Measurements from ENCODE around the gene PI4KB. TPM values are rescaled to one million over a fixed set of nuclear protein-coding genes. Genes with fewer than 3 reads are reported as not detected.

PI4KB gene
- total RNA-seq, 6 experiments from 2014 or later: 20.0 to 24.7 (median 22.7) TPM

DNA sequence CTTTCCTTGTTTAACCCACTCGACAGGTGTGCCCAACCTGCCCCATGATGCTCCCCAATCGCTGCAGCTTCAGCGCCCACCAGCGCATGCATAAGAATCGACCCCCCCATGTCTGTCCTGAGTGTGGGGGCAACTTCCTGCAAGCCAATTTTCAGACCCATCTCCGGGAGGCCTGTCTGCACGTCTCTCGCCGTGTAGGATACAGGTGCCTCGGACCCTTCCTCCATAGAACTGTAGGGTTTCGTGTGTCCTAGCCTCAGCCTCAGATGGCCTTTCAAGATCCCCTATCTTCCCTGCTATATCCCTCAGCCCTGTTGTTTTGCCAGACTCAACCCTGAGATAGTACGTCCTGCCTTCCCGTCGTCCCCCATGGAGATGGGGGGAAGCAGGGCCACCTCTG, 38.7 kb downstream of the PI4KB start:
- TF ChIP-seq, protein P1, sequence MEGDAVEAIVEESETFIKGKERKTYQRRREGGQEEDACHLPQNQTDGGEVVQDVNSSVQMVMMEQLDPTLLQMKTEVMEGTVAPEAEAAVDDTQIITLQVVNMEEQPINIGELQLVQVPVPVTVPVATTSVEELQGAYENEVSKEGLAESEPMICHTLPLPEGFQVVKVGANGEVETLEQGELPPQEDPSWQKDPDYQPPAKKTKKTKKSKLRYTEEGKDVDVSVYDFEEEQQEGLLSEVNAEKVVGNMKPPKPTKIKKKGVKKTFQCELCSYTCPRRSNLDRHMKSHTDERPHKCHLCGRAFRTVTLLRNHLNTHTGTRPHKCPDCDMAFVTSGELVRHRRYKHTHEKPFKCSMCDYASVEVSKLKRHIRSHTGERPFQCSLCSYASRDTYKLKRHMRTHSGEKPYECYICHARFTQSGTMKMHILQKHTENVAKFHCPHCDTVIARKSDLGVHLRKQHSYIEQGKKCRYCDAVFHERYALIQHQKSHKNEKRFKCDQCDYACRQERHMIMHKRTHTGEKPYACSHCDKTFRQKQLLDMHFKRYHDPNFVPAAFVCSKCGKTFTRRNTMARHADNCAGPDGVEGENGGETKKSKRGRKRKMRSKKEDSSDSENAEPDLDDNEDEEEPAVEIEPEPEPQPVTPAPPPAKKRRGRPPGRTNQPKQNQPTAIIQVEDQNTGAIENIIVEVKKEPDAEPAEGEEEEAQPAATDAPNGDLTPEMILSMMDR (IDR thresholded peaks at IDR 0.05): no peak
- no peak for TF ChIP-seq POLR2A (IDR thresholded peaks at IDR 0.05)
- intact Hi-C loops (cut with DNase I): no loop called here
- Histone ChIP-seq H3K27me3 (no peaks in the 10 kb centered on the region), H3K9me3 (no peaks in the 10 kb centered on the region), H3K4me1 (peaks cover 0 to 2% (median 0%) of the 10 kb centered on the region in 4 donors), H3K36me3 (peaks cover 0 to 57% (median 20%) of the 10 kb centered on the region in 4 donors), H3K4me3 (no peak overlapping the region), H3K27ac (no peak overlapping the region)
- ATAC-seq (no peak), DNase-seq (no peak)
- 82% methylated on average over 5 of the region's 14 CpGs for WGBS (ENCODE audit: insufficient coverage, low coverage, low lambda C conversion rate, missing lambda C conversion rate)

DNA sequence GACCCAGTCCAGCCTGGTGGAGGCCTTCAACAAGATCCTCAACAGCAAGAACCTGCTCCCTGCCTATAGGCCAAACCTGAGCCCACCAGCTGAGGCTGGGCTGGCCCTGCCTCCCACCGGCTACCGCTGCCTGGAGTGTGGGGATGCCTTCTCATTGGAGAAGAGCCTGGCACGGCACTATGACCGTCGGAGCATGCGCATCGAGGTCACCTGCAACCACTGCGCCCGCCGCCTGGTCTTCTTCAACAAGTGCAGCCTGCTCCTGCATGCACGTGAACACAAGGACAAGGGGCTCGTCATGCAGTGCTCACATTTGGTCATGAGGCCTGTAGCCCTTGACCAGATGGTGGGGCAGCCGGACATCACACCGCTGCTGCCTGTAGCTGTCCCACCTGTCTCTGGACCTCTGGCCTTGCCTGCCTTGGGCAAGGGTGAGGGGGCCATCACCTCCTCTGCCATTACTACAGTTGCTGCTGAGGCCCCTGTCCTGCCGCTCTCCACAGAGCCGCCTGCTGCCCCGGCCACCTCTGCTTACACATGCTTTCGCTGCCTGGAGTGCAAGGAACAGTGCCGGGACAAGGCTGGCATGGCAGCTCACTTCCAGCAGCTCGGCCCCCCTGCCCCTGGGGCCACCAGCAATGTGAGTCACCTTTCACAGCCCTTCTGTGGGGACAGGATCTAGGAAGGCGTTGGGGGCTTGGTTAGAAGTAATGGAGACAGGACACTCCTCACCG, 39.3 kb downstream of the PI4KB start:
- H3K36me3 ChIP-seq: peaks cover 0 to 51% (median 19%) of the 10 kb centered on the region in 4 donors
- H3K27ac ChIP-seq: no peak overlapping the region
- 88% methylated on average over 5 of the region's 22 CpGs for WGBS (ENCODE audit: insufficient coverage, low coverage, low lambda C conversion rate, missing lambda C conversion rate)
- no peak overlapping the region for H3K4me3 ChIP-seq
- no peak for DNase-seq
- no peak for ATAC-seq
- no peaks in the 10 kb centered on the region for H3K27me3 ChIP-seq
- TF ChIP-seq, protein P1 (IDR thresholded peaks at IDR 0.05): no peak
- no peak for TF ChIP-seq POLR2A (IDR thresholded peaks at IDR 0.05)
- peaks cover 0 to 7% (median 0%) of the 10 kb centered on the region in 4 donors for H3K4me1 ChIP-seq
- no peaks in the 10 kb centered on the region for H3K9me3 ChIP-seq
- intact Hi-C loops (cut with DNase I): no loop called here

DNA sequence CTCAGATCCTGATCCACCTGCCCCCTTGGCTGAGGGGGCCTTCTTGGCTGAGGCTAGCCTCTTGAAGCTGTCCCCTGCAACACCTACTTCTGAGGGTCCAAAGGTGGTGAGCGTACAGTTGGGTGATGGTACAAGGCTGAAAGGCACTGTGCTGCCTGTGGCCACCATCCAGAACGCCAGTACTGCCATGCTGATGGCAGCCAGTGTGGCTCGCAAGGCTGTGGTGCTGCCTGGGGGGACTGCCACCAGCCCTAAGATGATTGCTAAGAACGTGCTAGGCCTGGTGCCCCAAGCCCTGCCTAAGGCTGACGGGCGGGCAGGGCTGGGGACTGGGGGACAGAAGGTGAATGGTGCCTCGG, 39.9 kb downstream of the PI4KB start:
- H3K36me3 ChIP-seq: peaks cover 0 to 45% (median 17%) of the 10 kb centered on the region in 4 donors
- no peak overlapping the region for H3K27ac ChIP-seq
- H3K9me3 ChIP-seq: no peaks in the 10 kb centered on the region
- no CpG with 5 or more reads among the region's 7 CpGs for WGBS (ENCODE audit: insufficient coverage, low coverage, low lambda C conversion rate, missing lambda C conversion rate)
- intact Hi-C loops (cut with DNase I): no loop called here
- ATAC-seq (no peak), DNase-seq (no peak)
- no peak for TF ChIP-seq POLR2A (IDR thresholded peaks at IDR 0.05)
- TF ChIP-seq, protein P1 (IDR thresholded peaks at IDR 0.05): no peak
- peaks cover 0 to 7% (median 0%) of the 10 kb centered on the region in 4 donors for H3K4me1 ChIP-seq
- no peaks in the 10 kb centered on the region for H3K27me3 ChIP-seq
- no peak overlapping the region for H3K4me3 ChIP-seq

DNA sequence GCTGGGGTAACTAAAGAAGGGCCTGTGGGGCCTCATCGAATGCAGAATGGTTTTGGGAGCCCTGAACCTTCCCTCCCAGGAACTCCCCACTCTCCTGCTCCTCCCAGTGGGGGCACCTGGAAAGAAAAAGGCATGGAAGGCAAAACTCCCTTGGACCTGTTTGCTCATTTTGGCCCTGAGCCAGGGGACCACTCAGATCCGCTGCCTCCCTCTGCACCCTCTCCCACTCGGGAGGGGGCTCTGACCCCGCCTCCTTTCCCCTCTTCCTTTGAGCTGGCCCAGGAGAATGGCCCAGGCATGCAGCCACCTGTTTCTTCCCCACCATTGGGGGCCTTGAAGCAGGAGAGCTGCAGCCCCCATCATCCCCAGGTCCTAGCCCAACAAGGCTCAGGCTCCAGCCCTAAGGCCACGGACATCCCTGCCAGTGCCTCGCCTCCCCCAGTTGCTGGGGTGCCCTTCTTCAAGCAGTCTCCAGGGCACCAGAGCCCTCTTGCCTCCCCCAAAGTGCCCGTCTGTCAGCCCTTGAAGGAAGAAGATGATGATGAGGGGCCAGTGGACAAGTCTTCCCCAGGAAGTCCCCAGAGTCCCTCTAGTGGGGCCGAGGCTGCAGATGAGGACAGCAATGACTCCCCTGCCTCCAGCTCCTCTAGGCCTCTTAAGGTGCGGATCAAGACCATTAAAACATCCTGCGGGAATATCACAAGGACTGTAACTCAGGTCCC, 40.4 kb downstream of the PI4KB start:
- Histone ChIP-seq H3K4me3 (no peak overlapping the region), H3K27ac (no peak overlapping the region), H3K4me1 (peaks cover 0 to 7% (median 0%) of the 10 kb centered on the region in 4 donors), H3K36me3 (peaks cover 0 to 43% (median 17%) of the 10 kb centered on the region in 4 donors), H3K27me3 (no peaks in the 10 kb centered on the region), H3K9me3 (no peaks in the 10 kb centered on the region)
- no peak for TF ChIP-seq POLR2A (IDR thresholded peaks at IDR 0.05)
- TF ChIP-seq, protein P1 (IDR thresholded peaks at IDR 0.05): no peak
- ATAC-seq: no peak
- intact Hi-C loops (cut with DNase I): no loop called here
- 94% methylated on average over 3 of the region's 10 CpGs for WGBS (ENCODE audit: insufficient coverage, low coverage, low lambda C conversion rate, missing lambda C conversion rate)
- no peak for DNase-seq

Measured in right lobe of liver (tissue), 6 donors.